Adrenal gland (tissue), 12 donors: ENCODE data around the gene EVI5L. TPM values are rescaled to one million over a fixed set of nuclear protein-coding genes. Genes with fewer than 3 reads are reported as not detected.

Experiments used
- DNase-seq, 7 donors: peaks; one replicate each; pipeline ENCODE4 v3.0.0-alpha.2; 2019 to 2020
- H3K27ac ChIP-seq, 5 donors: fragments of 200-600 bp; sonication (generic) in 4 of 5; 1 replicate in 3 of 5; 2 replicates in 2 of 5; pipeline versions ENCODE4 v1.5.1 to v1.8.0; 2016 to 2020; ENCODE audit warnings: mild to moderate bottlenecking in 1 of 5
- H3K27me3 ChIP-seq: fragments of 200-600 bp; 2 replicates; pipeline ENCODE4 v1.8.0; 2021
- H3K36me3 ChIP-seq, 2 donors: fragments of 200-600 bp; replicated peaks in 1 of 2; 1 replicate in 1 of 2; 2 replicates in 1 of 2; pipeline versions ENCODE4 v1.5.1 to v1.8.0; 2018 to 2022
- H3K4me1 ChIP-seq, 2 donors: fragments of 200-600 bp; replicated peaks in 1 of 2; 1 replicate in 1 of 2; 2 replicates in 1 of 2; pipeline versions ENCODE4 v1.5.1 to v1.8.0; 2018 to 2021
- H3K4me3 ChIP-seq, 4 donors: fragments of 200-600 bp; sonication (generic) in 3 of 4; one replicate each; pipeline ENCODE4 v1.5.1; 2016 to 2018
- H3K9me3 ChIP-seq, 3 donors: fragments of 200-600 bp; sonication (generic) in 1 of 3; replicated peaks in 1 of 3; 1 replicate in 2 of 3; 2 replicates in 1 of 3; pipeline versions ENCODE4 v1.5.1 to v1.8.0; 2016 to 2021
- POLR2A ChIP-seq, 2 donors: fragments of 450-650 bp; IDR thresholded peaks; one replicate each; pipeline ENCODE4 v1.6.1; 2017; ENCODE audit warnings: antibody characterized with exemption in 2 of 2, mild to moderate bottlenecking in 2 of 2, moderate library complexity in 1 of 2
- WGBS, 4 donors: extraction: QIAGEN DNeasy Blood & Tissue Kit in 2 of 4; methylation state at CpG; one replicate each; pipeline versions ENCODE4 v1.1.5 to v1.1.7; 2013 to 2017; 5-methylcytosine and 5-hydroxymethylcytosine counted together
- intact Hi-C, 2 donors: fragments of 100-400 bp; cut with DNase I; formaldehyde crosslinking; loops; one replicate each; pipeline versions ENCODE4 v1.14.1 to v1.15.0; 2022 to 2023
- polyA plus RNA-seq, 3 donors: library from polyadenylated mRNA; stranded (reverse); fragments of 200-250 nt in 2 of 3; fragments of 350-450 nt in 1 of 3; fragmentation: Illumina TruSeq in 1 of 3; extraction: RNeasy Lipid Tissue Mini Kit (QIAGEN cat#74804) in 1 of 3; gene quantifications; one replicate each; pipeline ENCODE4 v1.2.3, GENCODE V29; 2013 to 2014
- total RNA-seq, 9 donors: library from RNA; depleted of rRNA in 4 of 9; stranded (reverse); fragments of >200 nt in 4 of 9; fragments of 120-200 nt in 1 of 9; fragmentation: NEBNext Ultra II Directional in 1 of 9; extraction: Animal tissue kit (Norgen Biotek cat#: 25700) in 1 of 9; gene quantifications; one replicate each; pipeline versions ENCODE4 v1.1.0 to v1.2.4, GENCODE V29; 2013 to 2023
- TF ChIP-seq, protein P1 (sequence below), 6 experiments: fragments of 450-650 bp in 4 of 6; fragments of 200-600 bp in 2 of 6; sonication (generic) in 1 of 6; IDR thresholded peaks; 1 replicate in 5 of 6; 2 replicates in 1 of 6; pipeline versions ENCODE4 v1.5.1 to v1.8.0; 2016 to 2021; ENCODE audit warnings: antibody characterized with exemption in 6 of 6, mild to moderate bottlenecking in 2 of 6, moderate library complexity in 1 of 6
- donor health status: healthy with polysubstance abuse.
- donor health status: Bipolar disorder and iron deficiency.
- donor health status: DM: yes; HTN: yes; CAD: no.
- donor health status: DM: no; HTN: no; CAD: no.
- donor health status: DM: no; HTN: no; CAD: no.
- donor health status: DM: yes; HTN: yes; CAD: no.

The EVI5L gene
- total and polyA plus RNA-seq, 12 donors, result 8.8 to 22.2 (median 20.5) TPM

DNA sequence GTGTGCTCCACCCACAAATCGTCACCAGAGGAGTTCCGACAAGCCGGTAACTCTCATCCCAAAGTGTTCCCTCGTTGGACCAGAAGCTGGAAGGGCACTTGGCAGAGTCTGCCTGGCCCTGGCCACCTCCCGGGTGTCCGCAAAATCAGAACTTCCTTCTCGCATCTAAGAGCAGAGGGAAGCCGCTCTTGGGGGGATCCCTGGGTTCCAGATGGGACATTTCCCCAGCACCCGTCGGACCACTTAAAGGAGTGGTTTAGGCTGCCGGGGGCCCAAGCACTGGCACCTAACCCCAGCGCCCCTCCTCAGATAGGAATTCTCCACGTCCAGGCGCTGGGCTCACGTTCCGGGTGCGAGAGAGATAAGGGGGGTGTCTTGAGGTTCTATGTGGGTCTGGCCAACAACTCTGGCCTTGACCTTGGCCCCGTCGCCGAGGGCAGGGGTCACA is 72.8 kb downstream of the EVI5L start:
- TF ChIP-seq POLR2A (IDR thresholded peaks at IDR 0.05), result no peak
- TF ChIP-seq, protein P1, sequence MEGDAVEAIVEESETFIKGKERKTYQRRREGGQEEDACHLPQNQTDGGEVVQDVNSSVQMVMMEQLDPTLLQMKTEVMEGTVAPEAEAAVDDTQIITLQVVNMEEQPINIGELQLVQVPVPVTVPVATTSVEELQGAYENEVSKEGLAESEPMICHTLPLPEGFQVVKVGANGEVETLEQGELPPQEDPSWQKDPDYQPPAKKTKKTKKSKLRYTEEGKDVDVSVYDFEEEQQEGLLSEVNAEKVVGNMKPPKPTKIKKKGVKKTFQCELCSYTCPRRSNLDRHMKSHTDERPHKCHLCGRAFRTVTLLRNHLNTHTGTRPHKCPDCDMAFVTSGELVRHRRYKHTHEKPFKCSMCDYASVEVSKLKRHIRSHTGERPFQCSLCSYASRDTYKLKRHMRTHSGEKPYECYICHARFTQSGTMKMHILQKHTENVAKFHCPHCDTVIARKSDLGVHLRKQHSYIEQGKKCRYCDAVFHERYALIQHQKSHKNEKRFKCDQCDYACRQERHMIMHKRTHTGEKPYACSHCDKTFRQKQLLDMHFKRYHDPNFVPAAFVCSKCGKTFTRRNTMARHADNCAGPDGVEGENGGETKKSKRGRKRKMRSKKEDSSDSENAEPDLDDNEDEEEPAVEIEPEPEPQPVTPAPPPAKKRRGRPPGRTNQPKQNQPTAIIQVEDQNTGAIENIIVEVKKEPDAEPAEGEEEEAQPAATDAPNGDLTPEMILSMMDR (IDR thresholded peaks at IDR 0.05), result no peak
- peak in 1 of 7 donors; percentile 47 for DNase-seq
- 15 to 28% (median 24%) methylated on average over 11 to 20 of the region's 20 CpGs for WGBS, 4 donors
- Histone ChIP-seq H3K4me1 (peaks cover 20 to 39% of the 10 kb centered on the region in 2 donors), H3K27me3 (no peaks in the 10 kb centered on the region), H3K4me3 (peak overlapping the region in 3 of 4 donors; percentile 26 to 59 (median 39)), H3K27ac (peak overlapping the region in 4 of 5 donors; percentile 66 to 91 (median 88)), H3K36me3 (no peaks in the 10 kb centered on the region), H3K9me3 (no peaks in the 10 kb centered on the region)
- intact Hi-C loops, result loop anchor here in 1 of 2 donors (5.0 kb wide), 1 partner anchor 41 kb away; no protein-coding TSS in a partner anchor

DNA sequence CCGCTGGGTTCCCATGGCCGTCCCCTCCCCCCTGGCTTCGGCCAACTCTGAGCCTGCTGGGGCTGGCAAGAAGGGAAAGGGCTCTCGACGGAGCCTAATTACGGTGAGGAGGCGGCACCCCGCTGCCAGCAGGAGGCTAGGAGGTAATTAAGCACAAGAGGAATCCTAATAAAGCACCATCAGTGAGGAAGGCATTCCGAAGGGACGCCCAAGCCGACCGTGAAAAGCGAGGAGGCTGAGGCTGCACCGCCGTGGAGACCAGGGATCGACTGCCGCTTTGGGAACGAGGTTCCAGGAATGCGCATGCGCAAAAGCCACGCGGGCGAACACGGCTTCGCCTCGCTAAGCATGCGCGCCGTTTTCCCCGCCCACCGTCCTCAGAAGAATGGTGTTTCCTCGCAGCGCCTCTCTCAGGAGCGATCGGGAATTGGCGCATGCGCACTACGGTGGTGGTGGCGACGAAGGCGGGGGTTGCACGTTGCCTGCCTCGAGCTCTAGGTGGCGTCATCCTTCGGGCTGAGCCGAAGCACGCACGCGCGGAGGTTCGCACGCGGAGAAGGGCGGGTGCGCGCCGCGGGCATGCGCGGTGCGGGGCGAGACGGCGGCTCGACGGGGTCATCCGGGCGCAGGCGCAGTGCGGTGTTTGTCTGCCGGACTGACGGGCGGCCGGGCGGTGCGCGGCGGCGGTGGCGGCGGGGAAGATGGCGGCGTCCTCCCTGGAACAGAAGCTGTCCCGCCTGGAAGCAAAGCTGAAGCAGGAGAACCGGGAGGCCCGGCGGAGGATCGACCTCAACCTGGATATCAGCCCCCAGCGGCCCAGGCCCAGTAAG is 73.4 kb downstream of the EVI5L start, which contains the start of gene MAP2K7:
Gene MAP2K7 (plus strand): TSS at position 634 of the 830 bp plus-strand sequence. CDS start 68 bp downstream, at position 702.
- Histone ChIP-seq H3K27ac (peak within 1 kb of the TSS in 4 of 5 donors; percentile 66 to 92 (median 90)), H3K4me1 (peaks cover 20 to 44% of the 10 kb centered on the region in 2 donors), H3K27me3 (no peaks in the 10 kb centered on the region), H3K4me3 (peak within 1 kb of the TSS; percentile 33 to 94 (median 75)), H3K36me3 (no peaks in the 10 kb centered on the region), H3K9me3 (no peaks in the 10 kb centered on the region)
- DNase-seq, result peak; percentile 99 to 100 (median 100)
- peak; percentile 69 to 94 for TF ChIP-seq POLR2A (IDR thresholded peaks at IDR 0.05)
- TF ChIP-seq, protein P1 (IDR thresholded peaks at IDR 0.05), result peak; percentile 18 to 46 (median 36)
- WGBS, 4 donors, result 0% methylated on average over 3 to 88 of the region's 89 CpGs
- intact Hi-C loops, result loop anchor here in 1 of 2 donors (5.0 kb wide), 1 partner anchor 41 kb away; no protein-coding TSS in a partner anchor

DNA sequence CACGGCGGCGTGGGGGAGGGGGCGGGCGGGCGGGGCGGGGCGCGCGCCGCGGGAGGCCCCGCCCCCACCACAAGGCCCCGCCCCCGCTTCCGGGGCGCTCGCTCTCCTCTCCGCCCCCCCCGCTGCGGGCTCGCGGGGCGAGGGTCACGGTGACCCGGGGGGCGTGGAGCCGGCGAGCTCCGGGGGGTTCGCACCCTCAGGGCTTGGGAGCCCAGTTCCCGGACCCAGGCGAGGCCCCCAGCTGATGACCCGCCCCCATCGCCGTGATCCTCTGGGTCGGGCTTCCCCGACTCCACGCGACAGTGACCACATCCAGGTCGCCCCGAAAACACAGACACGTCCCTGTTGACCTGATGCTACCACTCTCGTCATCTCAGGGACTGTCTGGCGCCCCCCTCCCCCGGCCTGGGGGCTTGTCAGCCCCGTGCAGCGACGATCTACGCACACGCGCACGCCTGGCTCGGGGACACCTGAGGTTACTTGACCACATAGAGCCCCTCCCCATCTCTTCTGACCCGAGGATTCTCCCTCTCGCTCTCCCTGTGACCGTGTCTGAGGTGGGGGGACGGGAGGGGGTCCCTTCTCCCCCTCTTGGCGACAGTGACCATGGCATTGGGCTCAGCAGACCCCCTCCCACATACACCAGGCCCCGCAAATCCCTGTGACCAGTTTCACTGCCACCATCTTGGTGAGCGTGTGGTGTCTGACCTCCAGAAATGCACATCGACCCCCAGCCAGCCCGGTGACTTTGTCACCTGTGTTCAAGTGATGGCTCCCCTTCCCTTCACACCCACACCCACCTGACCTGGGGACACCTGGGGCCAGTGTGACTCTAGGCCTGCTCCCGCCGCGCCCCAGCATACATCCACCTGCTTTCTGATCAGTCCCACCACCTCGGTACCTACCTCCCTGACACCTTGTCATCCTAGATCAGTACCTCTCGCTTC is 74.3 kb downstream of the EVI5L start:
- no peak for TF ChIP-seq POLR2A (IDR thresholded peaks at IDR 0.05)
- TF ChIP-seq, protein P1 (IDR thresholded peaks at IDR 0.05), result no peak
- peak; percentile 50 to 79 (median 66) for DNase-seq
- Histone ChIP-seq H3K9me3 (no peaks in the 10 kb centered on the region), H3K27ac (peak overlapping the region in 4 of 5 donors; percentile 49 to 92 (median 86)), H3K4me1 (peaks cover 20 to 44% of the 10 kb centered on the region in 2 donors), H3K4me3 (peak overlapping the region; percentile 33 to 94 (median 75)), H3K36me3 (no peaks in the 10 kb centered on the region), H3K27me3 (no peaks in the 10 kb centered on the region)
- 9 to 48% (median 22%) methylated on average over 14 to 63 of the region's 68 CpGs for WGBS, 4 donors
- intact Hi-C loops, result loop anchor here in 1 of 2 donors (5.0 kb wide), 1 partner anchor 42 kb away; no protein-coding TSS in a partner anchor
